ENCODE results near the gene LUC7L3. TPM values are rescaled to one million over a fixed set of nuclear protein-coding genes. Genes with fewer than 3 reads are reported as not detected.

The LUC7L3 gene
- total and polyA plus RNA-seq, 10 of the 15 experiments (the other 5 are each of a cell fraction or from before 2014, with no cell fraction given), result 51.3 to 176 (median 149) TPM

DNA sequence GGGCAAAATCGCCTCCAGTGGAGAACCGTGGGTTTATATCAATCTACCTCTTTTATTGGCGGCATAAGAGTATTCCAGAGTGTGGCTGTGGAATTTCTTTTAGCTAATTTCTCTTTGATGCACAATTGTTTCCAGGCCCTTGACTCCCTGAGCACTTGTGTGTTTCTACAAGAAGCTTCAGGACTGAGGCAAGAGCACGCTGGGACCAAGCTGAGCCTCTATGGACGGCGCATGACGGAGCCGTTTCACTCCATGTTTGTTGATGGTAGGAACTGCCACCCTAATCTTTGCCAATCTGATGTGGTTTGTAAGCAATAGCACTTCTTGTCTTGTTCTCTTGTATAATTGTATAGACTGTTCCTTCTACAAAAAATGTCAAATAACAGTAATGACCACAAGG lies 59.1 kb downstream of the LUC7L3 start:
- H4K20me1 ChIP-seq (ENCODE audit: control insufficient read depth, insufficient read depth), result no peaks in the 10 kb centered on the region
- no peaks in the 10 kb centered on the region for H3K9me3 ChIP-seq (replicated peaks; ENCODE audit: control insufficient read depth, insufficient read depth, low read length)
- H3K4me2 ChIP-seq (ENCODE audit: control insufficient read depth, insufficient read depth), result no peak overlapping the region
- CTCF ChIA-PET, result interaction anchor here (1.2 kb wide), 1 partner anchor 63 kb away, joined by 4 read pairs; no protein-coding TSS in a partner anchor
- H2AFZ ChIP-seq (ENCODE audit: control insufficient read depth, low read depth, low read length), result no peak overlapping the region
- intact Hi-C loops (cut with micrococcal nuclease; ENCODE audit: unreplicated experiment), result no loop called here
- no peak overlapping the region for H3K4me3 ChIP-seq
- ATAC-seq, result no peak
- POLR2A ChIA-PET, result no interaction called here
- H3K36me3 ChIP-seq (ENCODE audit: control insufficient read depth in 2 of 2, insufficient read depth in 2 of 2, low read length in 1 of 2), result no peaks in the 10 kb centered on the region
- H3K27me3 ChIP-seq (replicated peaks in 1 of 2; ENCODE audit: control insufficient read depth in 2 of 2, insufficient read depth in 2 of 2, low read length in 1 of 2), result no peaks in the 10 kb centered on the region
- no peak overlapping the region for H3K27ac ChIP-seq (ENCODE audit: control insufficient read depth, insufficient read depth)
- 64% methylated on average over 8 of the region's 8 CpGs for WGBS (ENCODE audit: insufficient coverage, insufficient replicate concordance, low lambda C conversion rate, missing lambda C conversion rate)
- no peak overlapping the region for H3K9ac ChIP-seq (ENCODE audit: control insufficient read depth, insufficient read depth, low read length)
- no peak for DNase-seq (ENCODE audit: low read depth, low spot score)
- RAD21 ChIA-PET (ENCODE audit: unreplicated experiment), result no interaction called here
- no peaks in the 10 kb centered on the region for H3K4me1 ChIP-seq (ENCODE audit: control insufficient read depth, insufficient read depth, low read length)
- BruUV-seq (replicated peaks), result no TSS peak
- SMC1A ChIA-PET (ENCODE audit: uncharacterized antibody, unreplicated experiment), result no interaction called here
- FAIRE-seq, result no peak
- no peaks in the 10 kb centered on the region for H3K79me2 ChIP-seq (ENCODE audit: control insufficient read depth, insufficient read depth, low read length)
- in situ Hi-C loops (cut with MboI), result no loop called here
- TF ChIP-seq, protein P1, sequence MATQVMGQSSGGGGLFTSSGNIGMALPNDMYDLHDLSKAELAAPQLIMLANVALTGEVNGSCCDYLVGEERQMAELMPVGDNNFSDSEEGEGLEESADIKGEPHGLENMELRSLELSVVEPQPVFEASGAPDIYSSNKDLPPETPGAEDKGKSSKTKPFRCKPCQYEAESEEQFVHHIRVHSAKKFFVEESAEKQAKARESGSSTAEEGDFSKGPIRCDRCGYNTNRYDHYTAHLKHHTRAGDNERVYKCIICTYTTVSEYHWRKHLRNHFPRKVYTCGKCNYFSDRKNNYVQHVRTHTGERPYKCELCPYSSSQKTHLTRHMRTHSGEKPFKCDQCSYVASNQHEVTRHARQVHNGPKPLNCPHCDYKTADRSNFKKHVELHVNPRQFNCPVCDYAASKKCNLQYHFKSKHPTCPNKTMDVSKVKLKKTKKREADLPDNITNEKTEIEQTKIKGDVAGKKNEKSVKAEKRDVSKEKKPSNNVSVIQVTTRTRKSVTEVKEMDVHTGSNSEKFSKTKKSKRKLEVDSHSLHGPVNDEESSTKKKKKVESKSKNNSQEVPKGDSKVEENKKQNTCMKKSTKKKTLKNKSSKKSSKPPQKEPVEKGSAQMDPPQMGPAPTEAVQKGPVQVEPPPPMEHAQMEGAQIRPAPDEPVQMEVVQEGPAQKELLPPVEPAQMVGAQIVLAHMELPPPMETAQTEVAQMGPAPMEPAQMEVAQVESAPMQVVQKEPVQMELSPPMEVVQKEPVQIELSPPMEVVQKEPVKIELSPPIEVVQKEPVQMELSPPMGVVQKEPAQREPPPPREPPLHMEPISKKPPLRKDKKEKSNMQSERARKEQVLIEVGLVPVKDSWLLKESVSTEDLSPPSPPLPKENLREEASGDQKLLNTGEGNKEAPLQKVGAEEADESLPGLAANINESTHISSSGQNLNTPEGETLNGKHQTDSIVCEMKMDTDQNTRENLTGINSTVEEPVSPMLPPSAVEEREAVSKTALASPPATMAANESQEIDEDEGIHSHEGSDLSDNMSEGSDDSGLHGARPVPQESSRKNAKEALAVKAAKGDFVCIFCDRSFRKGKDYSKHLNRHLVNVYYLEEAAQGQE (IDR thresholded peaks at IDR 0.05; ENCODE audit: low read depth, low read length), result no peak
- TF ChIP-seq NR2F1 (conservative IDR thresholded peaks at IDR 0.05), result no peak
- no peak for TF ChIP-seq NR2C2 (IDR thresholded peaks at IDR 0.05; ENCODE audit: borderline replicate concordance, control insufficient read depth, insufficient read length, low read depth)
- TF ChIP-seq, protein P2, sequence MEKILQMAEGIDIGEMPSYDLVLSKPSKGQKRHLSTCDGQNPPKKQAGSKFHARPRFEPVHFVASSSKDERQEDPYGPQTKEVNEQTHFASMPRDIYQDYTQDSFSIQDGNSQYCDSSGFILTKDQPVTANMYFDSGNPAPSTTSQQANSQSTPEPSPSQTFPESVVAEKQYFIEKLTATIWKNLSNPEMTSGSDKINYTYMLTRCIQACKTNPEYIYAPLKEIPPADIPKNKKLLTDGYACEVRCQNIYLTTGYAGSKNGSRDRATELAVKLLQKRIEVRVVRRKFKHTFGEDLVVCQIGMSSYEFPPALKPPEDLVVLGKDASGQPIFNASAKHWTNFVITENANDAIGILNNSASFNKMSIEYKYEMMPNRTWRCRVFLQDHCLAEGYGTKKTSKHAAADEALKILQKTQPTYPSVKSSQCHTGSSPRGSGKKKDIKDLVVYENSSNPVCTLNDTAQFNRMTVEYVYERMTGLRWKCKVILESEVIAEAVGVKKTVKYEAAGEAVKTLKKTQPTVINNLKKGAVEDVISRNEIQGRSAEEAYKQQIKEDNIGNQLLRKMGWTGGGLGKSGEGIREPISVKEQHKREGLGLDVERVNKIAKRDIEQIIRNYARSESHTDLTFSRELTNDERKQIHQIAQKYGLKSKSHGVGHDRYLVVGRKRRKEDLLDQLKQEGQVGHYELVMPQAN (conservative IDR thresholded peaks at IDR 0.05), result no peak
- TF ChIP-seq, protein P3, sequence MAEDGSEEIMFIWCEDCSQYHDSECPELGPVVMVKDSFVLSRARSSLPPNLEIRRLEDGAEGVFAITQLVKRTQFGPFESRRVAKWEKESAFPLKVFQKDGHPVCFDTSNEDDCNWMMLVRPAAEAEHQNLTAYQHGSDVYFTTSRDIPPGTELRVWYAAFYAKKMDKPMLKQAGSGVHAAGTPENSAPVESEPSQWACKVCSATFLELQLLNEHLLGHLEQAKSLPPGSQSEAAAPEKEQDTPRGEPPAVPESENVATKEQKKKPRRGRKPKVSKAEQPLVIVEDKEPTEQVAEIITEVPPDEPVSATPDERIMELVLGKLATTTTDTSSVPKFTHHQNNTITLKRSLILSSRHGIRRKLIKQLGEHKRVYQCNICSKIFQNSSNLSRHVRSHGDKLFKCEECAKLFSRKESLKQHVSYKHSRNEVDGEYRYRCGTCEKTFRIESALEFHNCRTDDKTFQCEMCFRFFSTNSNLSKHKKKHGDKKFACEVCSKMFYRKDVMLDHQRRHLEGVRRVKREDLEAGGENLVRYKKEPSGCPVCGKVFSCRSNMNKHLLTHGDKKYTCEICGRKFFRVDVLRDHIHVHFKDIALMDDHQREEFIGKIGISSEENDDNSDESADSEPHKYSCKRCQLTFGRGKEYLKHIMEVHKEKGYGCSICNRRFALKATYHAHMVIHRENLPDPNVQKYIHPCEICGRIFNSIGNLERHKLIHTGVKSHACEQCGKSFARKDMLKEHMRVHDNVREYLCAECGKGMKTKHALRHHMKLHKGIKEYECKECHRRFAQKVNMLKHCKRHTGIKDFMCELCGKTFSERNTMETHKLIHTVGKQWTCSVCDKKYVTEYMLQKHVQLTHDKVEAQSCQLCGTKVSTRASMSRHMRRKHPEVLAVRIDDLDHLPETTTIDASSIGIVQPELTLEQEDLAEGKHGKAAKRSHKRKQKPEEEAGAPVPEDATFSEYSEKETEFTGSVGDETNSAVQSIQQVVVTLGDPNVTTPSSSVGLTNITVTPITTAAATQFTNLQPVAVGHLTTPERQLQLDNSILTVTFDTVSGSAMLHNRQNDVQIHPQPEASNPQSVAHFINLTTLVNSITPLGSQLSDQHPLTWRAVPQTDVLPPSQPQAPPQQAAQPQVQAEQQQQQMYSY (CRISPR knock-in tag; IDR thresholded peaks at IDR 0.05), result no peak
- TF ChIP-seq, protein P4, sequence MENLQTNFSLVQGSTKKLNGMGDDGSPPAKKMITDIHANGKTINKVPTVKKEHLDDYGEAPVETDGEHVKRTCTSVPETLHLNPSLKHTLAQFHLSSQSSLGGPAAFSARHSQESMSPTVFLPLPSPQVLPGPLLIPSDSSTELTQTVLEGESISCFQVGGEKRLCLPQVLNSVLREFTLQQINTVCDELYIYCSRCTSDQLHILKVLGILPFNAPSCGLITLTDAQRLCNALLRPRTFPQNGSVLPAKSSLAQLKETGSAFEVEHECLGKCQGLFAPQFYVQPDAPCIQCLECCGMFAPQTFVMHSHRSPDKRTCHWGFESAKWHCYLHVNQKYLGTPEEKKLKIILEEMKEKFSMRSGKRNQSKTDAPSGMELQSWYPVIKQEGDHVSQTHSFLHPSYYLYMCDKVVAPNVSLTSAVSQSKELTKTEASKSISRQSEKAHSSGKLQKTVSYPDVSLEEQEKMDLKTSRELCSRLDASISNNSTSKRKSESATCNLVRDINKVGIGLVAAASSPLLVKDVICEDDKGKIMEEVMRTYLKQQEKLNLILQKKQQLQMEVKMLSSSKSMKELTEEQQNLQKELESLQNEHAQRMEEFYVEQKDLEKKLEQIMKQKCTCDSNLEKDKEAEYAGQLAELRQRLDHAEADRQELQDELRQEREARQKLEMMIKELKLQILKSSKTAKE (IDR thresholded peaks at IDR 0.05; ENCODE audit: low read depth, poor library complexity, severe bottlenecking), result no peak
- TF ChIP-seq PML (IDR thresholded peaks at IDR 0.05; ENCODE audit: low read length), result no peak
- TF ChIP-seq, protein P5, sequence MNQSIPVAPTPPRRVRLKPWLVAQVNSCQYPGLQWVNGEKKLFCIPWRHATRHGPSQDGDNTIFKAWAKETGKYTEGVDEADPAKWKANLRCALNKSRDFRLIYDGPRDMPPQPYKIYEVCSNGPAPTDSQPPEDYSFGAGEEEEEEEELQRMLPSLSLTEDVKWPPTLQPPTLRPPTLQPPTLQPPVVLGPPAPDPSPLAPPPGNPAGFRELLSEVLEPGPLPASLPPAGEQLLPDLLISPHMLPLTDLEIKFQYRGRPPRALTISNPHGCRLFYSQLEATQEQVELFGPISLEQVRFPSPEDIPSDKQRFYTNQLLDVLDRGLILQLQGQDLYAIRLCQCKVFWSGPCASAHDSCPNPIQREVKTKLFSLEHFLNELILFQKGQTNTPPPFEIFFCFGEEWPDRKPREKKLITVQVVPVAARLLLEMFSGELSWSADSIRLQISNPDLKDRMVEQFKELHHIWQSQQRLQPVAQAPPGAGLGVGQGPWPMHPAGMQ (IDR thresholded peaks at IDR 0.05; ENCODE audit: borderline replicate concordance), result no peak
- TF ChIP-seq POLR2A (IDR thresholded peaks at IDR 0.05; ENCODE audit: low read depth, low read length), result no peak
- TF ChIP-seq EP300 (IDR thresholded peaks at IDR 0.05; ENCODE audit: borderline replicate concordance in 1 of 2, control insufficient read depth in 1 of 2, low read depth in 2 of 2, low read length in 2 of 2), result no peak

All from GM12878 (cell line).